SK-N-MC (cell line): ENCODE measurements around the gene DENR.

Source experiments
- EZH2 ChIP-seq: fragments of 200-600 bp; sonication (generic); IDR thresholded peaks from one replicate; pipeline ENCODE4 v1.6.1; 2017; ENCODE audit warnings: antibody characterized with exemption
- FOXP2 ChIP-seq: optimal IDR thresholded peaks from 2 replicates; pipeline ENCODE3; 2011; ENCODE audit warnings: mild to moderate bottlenecking, moderate library complexity; ENCODE audit not compliant: insufficient read depth; ENCODE audit errors: extremely low read length, control extremely low read depth
- POLR2AphosphoS5 ChIP-seq: IDR thresholded peaks from 2 replicates; pipeline ENCODE4 v1.6.1; 2012; ENCODE audit warnings: mild to moderate bottlenecking, low read depth, low read length, borderline replicate concordance

DNA sequence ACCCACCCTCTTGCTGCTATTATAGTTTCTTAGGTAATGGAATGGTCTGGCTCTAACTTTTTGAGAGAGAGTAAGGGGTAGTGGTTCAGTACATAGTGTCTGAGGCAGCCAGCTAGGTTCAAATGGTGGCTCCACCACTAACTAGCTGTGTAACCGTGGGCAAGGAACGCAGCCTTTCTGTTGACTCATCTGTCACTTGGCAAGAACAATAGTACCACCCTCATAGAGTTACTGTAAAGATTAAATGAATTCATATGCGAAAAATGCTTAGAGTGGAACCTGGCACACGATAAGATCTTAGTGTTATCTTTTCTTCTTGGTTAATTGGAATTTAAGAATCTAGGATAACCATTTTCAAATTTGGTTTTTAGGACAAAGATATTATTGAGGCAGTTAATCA, 35.8 kb downstream of the DENR start:
- no peak for TF ChIP-seq POLR2AphosphoS5
- no peak for TF ChIP-seq EZH2
- no peak for TF ChIP-seq FOXP2
